HG03460 (cell line): ENCODE data around the gene DEGS2.

Experiments used
- ATAC-seq: cut with Tn5 transposase; IDR thresholded peaks from one replicate; pipeline ENCODE4 v1.9.1; 2021; ENCODE audit not compliant: unreplicated experiment

The DEGS2 gene

GRCh38 chr14:100096656-100097055 is 62.8 kb downstream of the DEGS2 start:
- ATAC-seq, result no peak
